GM12878 (cell line): ENCODE results near the gene LGALS1. TPM values are rescaled to one million over a fixed set of nuclear protein-coding genes. Genes with fewer than 3 reads are reported as not detected.
A peak's percentile ranks its signal among the peaks of the same experiment; 100 is the strongest.

Experiments used
- ATAC-seq: fragments of 200-7000 bp; cut with Tn5 transposase; 3 replicates; pipeline ENCODE4 v1.9.1; 2020; ENCODE audit warnings: mild to moderate bottlenecking, moderate library complexity
- BruUV-seq: library from RNA; stranded (reverse); fragments of 400-500 nt; replicated peaks from 2 replicates; lab custom pipeline; 2021; lab: Mats Ljungman, UMichigan
- CTCF ChIA-PET: fragments of 300-600 bp; sonication (Branson Sonifier 250); formaldehyde crosslinking; extraction: SDS; loops from one replicate; lab custom pipeline; 2021; ENCODE audit warnings: inconsistent platforms; lab: Yijun Ruan, JAX
- POLR2A ChIA-PET: fragments of 350-600 bp; formaldehyde crosslinking; extraction: SDS; loops from one replicate; lab custom pipeline; 2021; ENCODE audit warnings: inconsistent platforms; lab: Charles Lee
- RAD21 ChIA-PET: fragments of 300-600 bp; sonication (Branson Sonifier 250); formaldehyde crosslinking; loops from one replicate; lab custom pipeline; 2023; ENCODE audit warnings: antibody characterized with exemption; ENCODE audit not compliant: unreplicated experiment; lab: Charles Lee
- SMC1A ChIA-PET: fragments of 300-600 bp; sonication (Branson Sonifier 250); formaldehyde crosslinking; loops from one replicate; lab custom pipeline; 2023; ENCODE audit not compliant: unreplicated experiment, uncharacterized antibody; lab: Charles Lee
- DNase-seq: peaks from one replicate; pipeline ENCODE4 v3.0.0-alpha.2; 2011; ENCODE audit warnings: low read depth, low spot score
- FAIRE-seq: peaks from 3 replicates; lab custom pipeline; 2011; peaks lifted over from hg19 to GRCh38; lab: Jason Lieb, UNC
- H2AFZ ChIP-seq: 2 replicates; pipeline ENCODE4 v1.6.0; 2011; ENCODE audit warnings: low read depth, low read length, control low read depth; ENCODE audit not compliant: control insufficient read depth
- H3K27ac ChIP-seq: 2 replicates; pipeline ENCODE4 v1.5.1; 2011; ENCODE audit warnings: control low read depth; ENCODE audit not compliant: control insufficient read depth, insufficient read depth
- H3K27me3 ChIP-seq, 2 experiments: replicated peaks in 1 of 2; 2 replicates each; pipeline versions ENCODE4 v1.6.0 to v1.6.1; 2011; ENCODE audit warnings: low read length in 1 of 2; ENCODE audit not compliant: control insufficient read depth in 2 of 2, insufficient read depth in 2 of 2
- H3K36me3 ChIP-seq, 2 experiments: 2 replicates each; pipeline ENCODE4 v1.5.1; 2011; ENCODE audit warnings: low read length in 1 of 2; ENCODE audit not compliant: control insufficient read depth in 2 of 2, insufficient read depth in 2 of 2
- H3K4me1 ChIP-seq: 2 replicates; pipeline ENCODE4 v1.6.1; 2011; ENCODE audit warnings: mild to moderate bottlenecking, low read length, moderate library complexity, mixed read lengths; ENCODE audit not compliant: control insufficient read depth, insufficient read depth
- H3K4me2 ChIP-seq: 2 replicates; pipeline ENCODE4 v1.6.0; 2011; ENCODE audit warnings: control low read depth; ENCODE audit not compliant: control insufficient read depth, insufficient read depth
- H3K4me3 ChIP-seq: fragments of 200-600 bp; sonication (generic); 2 replicates; pipeline ENCODE4 v1.5.1; 2016
- H3K79me2 ChIP-seq: 2 replicates; pipeline ENCODE4 v1.6.0; 2011; ENCODE audit warnings: low read length; ENCODE audit not compliant: control insufficient read depth, insufficient read depth
- H3K9ac ChIP-seq: 2 replicates; pipeline ENCODE4 v1.8.0; 2011; ENCODE audit warnings: low read length, control low read depth, mixed read lengths; ENCODE audit not compliant: control insufficient read depth, insufficient read depth
- H3K9me3 ChIP-seq: replicated peaks from 3 replicates; pipeline ENCODE4 v1.5.1; 2011; ENCODE audit warnings: mild to moderate bottlenecking, low read length; ENCODE audit not compliant: control insufficient read depth, insufficient read depth
- H4K20me1 ChIP-seq: 2 replicates; pipeline ENCODE4 v1.6.0; 2011; ENCODE audit not compliant: control insufficient read depth, insufficient read depth
- CREB1 ChIP-seq: IDR thresholded peaks from 2 replicates; pipeline ENCODE4 v1.6.1; 2012; ENCODE audit warnings: low read depth, mild to moderate bottlenecking, inconsistent platforms
- CREM ChIP-seq: IDR thresholded peaks from 2 replicates; pipeline ENCODE4 v1.6.1; 2014; ENCODE audit warnings: antibody characterized with exemption, low read depth
- DPF2 ChIP-seq: fragments of 450-650 bp; IDR thresholded peaks from 2 replicates; pipeline ENCODE4 v1.6.1; 2017; ENCODE audit warnings: mild to moderate bottlenecking
- FOXK2 ChIP-seq: fragments of 450-650 bp; IDR thresholded peaks from 2 replicates; pipeline ENCODE4 v1.6.1; 2017; ENCODE audit warnings: mild to moderate bottlenecking, moderate library complexity
- IKZF1 ChIP-seq: fragments of 450-650 bp; conservative IDR thresholded peaks from 2 replicates; pipeline ENCODE4 v1.6.1; 2017; ENCODE audit warnings: antibody characterized with exemption, mild to moderate bottlenecking
- MYC ChIP-seq: IDR thresholded peaks from 2 replicates; pipeline ENCODE4 v1.6.1; 2011; ENCODE audit warnings: mild to moderate bottlenecking, low read length, moderate library complexity, inconsistent platforms; ENCODE audit not compliant: insufficient read depth, insufficient replicate concordance, insufficient read length, severe bottlenecking
- RBBP5 ChIP-seq: fragments of 200-600 bp; sonication (generic); conservative IDR thresholded peaks from 2 replicates; pipeline ENCODE4 v1.6.1; 2016
- RELA ChIP-seq: fragments of 450-650 bp; IDR thresholded peaks from 2 replicates; pipeline ENCODE4 v1.8.0; 2014; ENCODE audit warnings: borderline replicate concordance; ENCODE audit not compliant: partially characterized antibody
- SREBF1 ChIP-seq: IDR thresholded peaks from 2 replicates; pipeline ENCODE4 v1.6.1; 2012; ENCODE audit warnings: mild to moderate bottlenecking, low read length
- TCF12 ChIP-seq: IDR thresholded peaks from 2 replicates; pipeline ENCODE4 v1.6.1; 2011; ENCODE audit warnings: low read depth, mild to moderate bottlenecking, low read length
- YY1 ChIP-seq: IDR thresholded peaks from 2 replicates; pipeline ENCODE4 v1.6.1; 2011; ENCODE audit warnings: low read depth, mild to moderate bottlenecking, low read length
- ZNF217 ChIP-seq: fragments of 450-650 bp; IDR thresholded peaks from 2 replicates; pipeline ENCODE4 v1.6.1; 2017; ENCODE audit warnings: antibody characterized with exemption, mild to moderate bottlenecking
- ZNF24 ChIP-seq: fragments of 450-650 bp; IDR thresholded peaks from 2 replicates; pipeline ENCODE4 v1.6.1; 2017; ENCODE audit warnings: antibody characterized with exemption, mild to moderate bottlenecking
- ZNF622 ChIP-seq: fragments of 450-650 bp; IDR thresholded peaks from 2 replicates; pipeline ENCODE4 v1.6.1; 2017; ENCODE audit warnings: mild to moderate bottlenecking, inconsistent platforms
- WGBS: methylation state at CpG from one replicate; pipeline ENCODE4 v1.1.6; 2016; ENCODE audit warnings: low lambda C conversion rate; ENCODE audit not compliant: insufficient replicate concordance, insufficient coverage; ENCODE audit errors: missing lambda C conversion rate; 5-methylcytosine and 5-hydroxymethylcytosine counted together
- in situ Hi-C: fragments of 300-500 bp; cut with MboI; formaldehyde crosslinking; loops from 9 replicates; pipeline ENCODE4 v1.14.3; 2018; ENCODE audit warnings: mixed read lengths
- intact Hi-C: fragments of 100-400 bp; cut with micrococcal nuclease; formaldehyde crosslinking; loops from one replicate; pipeline ENCODE4 v1.14.2; 2022; ENCODE audit not compliant: unreplicated experiment
- polyA plus RNA-seq, 11 experiments: library from polyadenylated mRNA; depleted of rRNA in 4 of 11; unstranded in 6 of 11; stranded (reverse) in 5 of 11; fragments of >200 nt; fragmentation: Nextera tagmentation in 4 of 11; fragmentation: Illumina TruSeq in 1 of 11; extraction: Ambion mirVana in 4 of 11; extraction: Trizol in 1 of 11; gene quantifications; 1 replicate in 1 of 11; 2 replicates in 10 of 11; pipeline versions ENCODE4 v1.2.1 to v1.2.3, GENCODE V29; 2011 to 2016; ENCODE audit warnings: inconsistent platforms in 2 of 11, missing spikeins in 2 of 11, low read depth in 1 of 11
- total RNA-seq, 4 experiments: library from RNA; depleted of rRNA in 3 of 4; stranded (reverse); fragments of >200 nt in 3 of 4; fragmentation: Illumina TruSeq in 1 of 4; extraction: Trizol in 1 of 4; gene quantifications; 2 replicates each; pipeline versions ENCODE4 v1.2.1 to v1.2.3, GENCODE V29; 2013 to 2021
- TF ChIP-seq, protein P1 (sequence below): fragments of 450-650 bp; IDR thresholded peaks from 2 replicates; pipeline ENCODE4 v1.6.1; 2017; ENCODE audit warnings: borderline replicate concordance
- TF ChIP-seq, protein P2 (sequence below): fragments of 450-650 bp; IDR thresholded peaks from 2 replicates; pipeline ENCODE4 v1.6.1; 2014; ENCODE audit warnings: mild to moderate bottlenecking

Gene LGALS1
- total and polyA plus RNA-seq, 10 of the 15 experiments (the other 5 are each of a cell fraction or from before 2014, with no cell fraction given): 312 to 1,889 (median 706) TPM

GRCh38 chr22:37672920-37673455 lies 2.4 kb upstream of the LGALS1 start:
- no peaks in the 10 kb centered on the region for H3K9me3 ChIP-seq
- BruUV-seq: no TSS peak
- 90% methylated on average over 11 of the region's 11 CpGs for WGBS
- H3K4me1 ChIP-seq: peaks cover 26% of the 10 kb centered on the region
- ATAC-seq (no peak), FAIRE-seq (no peak), DNase-seq (no peak)
- POLR2A ChIA-PET: interaction anchor here (14.0 kb wide), 1 partner anchor 12 kb away, joined by 209 read pairs; the partner anchor contains the start of gene PDXP
- TF ChIP-seq ZNF24: no peak
- TF ChIP-seq IKZF1: no peak
- no peak for TF ChIP-seq MYC
- H3K27me3 ChIP-seq: no peaks in the 10 kb centered on the region
- intact Hi-C loops: no loop called here
- in situ Hi-C loops: no loop called here
- H3K9ac ChIP-seq: no peak overlapping the region
- H2AFZ ChIP-seq: no peak overlapping the region
- H3K4me3 ChIP-seq: no peak overlapping the region
- 0 out of 2 replicates have a peak overlapping the region, but pooled peaks have one; percentile 36 for H3K4me2 ChIP-seq
- RAD21 ChIA-PET: interaction anchor here (1.3 to 1.6 kb wide), 2 partner anchors 8 to 65 kb away, joined by 4 to 5 read pairs; partner anchors contain the start of gene GGA1
- H3K27ac ChIP-seq: no peak overlapping the region
- H4K20me1 ChIP-seq: no peaks in the 10 kb centered on the region
- SMC1A ChIA-PET: interaction anchor here (3.8 kb wide), 1 partner anchor 13 kb away, joined by 34 read pairs; the partner anchor contains the start of gene PDXP
- CTCF ChIA-PET: interaction anchor here (1.0 to 19.9 kb wide), 3 partner anchors 9 to 35 kb away, joined by 3 to 414 read pairs (median 396); partner anchors contain the start of genes PDXP and SH3BP1
- H3K36me3 ChIP-seq: 0 out of 4 replicates have a peak, but pooled peaks cover 0 to 2% of the 10 kb centered on the region in 2 experiments
- H3K79me2 ChIP-seq: peaks cover 27% of the 10 kb centered on the region

GRCh38 chr22:37674248-37674647 lies 1.2 kb upstream of the LGALS1 start:
- H3K4me1 ChIP-seq: peaks cover 28% of the 10 kb centered on the region
- intact Hi-C loops (no loop called here), in situ Hi-C loops (no loop called here)
- WGBS: 87% methylated on average over 12 of the region's 12 CpGs
- peaks cover 30% of the 10 kb centered on the region for H3K79me2 ChIP-seq
- peaks cover 0 to 2% of the 10 kb centered on the region in 2 experiments; a peak in 1 of 4 replicates for H3K36me3 ChIP-seq
- H3K4me2 ChIP-seq: peak overlapping the region; percentile 64
- H4K20me1 ChIP-seq: no peaks in the 10 kb centered on the region
- ChIA-PET RAD21 (interaction anchor here (1.3 to 5.1 kb wide), 5 partner anchors 14 to 67 kb away, joined by 3 to 112 read pairs (median 25); partner anchors contain the start of genes GGA1, PDXP and SH3BP1), POLR2A (interaction anchor here (0.6 to 14.0 kb wide), 6 partner anchors 7 to 66 kb away, joined by 4 to 209 read pairs (median 11); partner anchors contain the start of genes GGA1 and PDXP), CTCF (interaction anchor here (13.6 to 19.9 kb wide), 3 partner anchors 13 to 67 kb away, joined by 178 to 414 read pairs (median 396); partner anchors contain the start of genes GGA1, PDXP and SH3BP1), SMC1A (interaction anchor here (0.6 to 10.9 kb wide), 4 partner anchors 14 to 133 kb away, joined by 3 to 98 read pairs (median 41); partner anchors contain the start of genes GCAT, GGA1 and PDXP)
- DNase-seq (no peak), FAIRE-seq (no peak), ATAC-seq (no peak)
- no peaks in the 10 kb centered on the region for H3K27me3 ChIP-seq
- H3K27ac ChIP-seq: peak overlapping the region; percentile 45
- no peaks in the 10 kb centered on the region for H3K9me3 ChIP-seq
- H3K9ac ChIP-seq: no peak overlapping the region
- H3K4me3 ChIP-seq: no peak overlapping the region
- BruUV-seq: no TSS peak
- H2AFZ ChIP-seq: no peak overlapping the region
- TF ChIP-seq RBBP5 (no peak), RELA (no peak), TCF12 (no peak), SREBF1 (no peak), ZNF217 (no peak), YY1 (no peak), DPF2 (no peak), FOXK2 (no peak), CREM (no peak), ZNF622 (no peak), CREB1 (no peak)
- TF ChIP-seq, protein P1, sequence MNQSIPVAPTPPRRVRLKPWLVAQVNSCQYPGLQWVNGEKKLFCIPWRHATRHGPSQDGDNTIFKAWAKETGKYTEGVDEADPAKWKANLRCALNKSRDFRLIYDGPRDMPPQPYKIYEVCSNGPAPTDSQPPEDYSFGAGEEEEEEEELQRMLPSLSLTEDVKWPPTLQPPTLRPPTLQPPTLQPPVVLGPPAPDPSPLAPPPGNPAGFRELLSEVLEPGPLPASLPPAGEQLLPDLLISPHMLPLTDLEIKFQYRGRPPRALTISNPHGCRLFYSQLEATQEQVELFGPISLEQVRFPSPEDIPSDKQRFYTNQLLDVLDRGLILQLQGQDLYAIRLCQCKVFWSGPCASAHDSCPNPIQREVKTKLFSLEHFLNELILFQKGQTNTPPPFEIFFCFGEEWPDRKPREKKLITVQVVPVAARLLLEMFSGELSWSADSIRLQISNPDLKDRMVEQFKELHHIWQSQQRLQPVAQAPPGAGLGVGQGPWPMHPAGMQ: no peak
- TF ChIP-seq, protein P2, sequence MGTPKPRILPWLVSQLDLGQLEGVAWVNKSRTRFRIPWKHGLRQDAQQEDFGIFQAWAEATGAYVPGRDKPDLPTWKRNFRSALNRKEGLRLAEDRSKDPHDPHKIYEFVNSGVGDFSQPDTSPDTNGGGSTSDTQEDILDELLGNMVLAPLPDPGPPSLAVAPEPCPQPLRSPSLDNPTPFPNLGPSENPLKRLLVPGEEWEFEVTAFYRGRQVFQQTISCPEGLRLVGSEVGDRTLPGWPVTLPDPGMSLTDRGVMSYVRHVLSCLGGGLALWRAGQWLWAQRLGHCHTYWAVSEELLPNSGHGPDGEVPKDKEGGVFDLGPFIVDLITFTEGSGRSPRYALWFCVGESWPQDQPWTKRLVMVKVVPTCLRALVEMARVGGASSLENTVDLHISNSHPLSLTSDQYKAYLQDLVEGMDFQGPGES: no peak
